ENCODE measurements around the gene COL11A2.

DNA sequence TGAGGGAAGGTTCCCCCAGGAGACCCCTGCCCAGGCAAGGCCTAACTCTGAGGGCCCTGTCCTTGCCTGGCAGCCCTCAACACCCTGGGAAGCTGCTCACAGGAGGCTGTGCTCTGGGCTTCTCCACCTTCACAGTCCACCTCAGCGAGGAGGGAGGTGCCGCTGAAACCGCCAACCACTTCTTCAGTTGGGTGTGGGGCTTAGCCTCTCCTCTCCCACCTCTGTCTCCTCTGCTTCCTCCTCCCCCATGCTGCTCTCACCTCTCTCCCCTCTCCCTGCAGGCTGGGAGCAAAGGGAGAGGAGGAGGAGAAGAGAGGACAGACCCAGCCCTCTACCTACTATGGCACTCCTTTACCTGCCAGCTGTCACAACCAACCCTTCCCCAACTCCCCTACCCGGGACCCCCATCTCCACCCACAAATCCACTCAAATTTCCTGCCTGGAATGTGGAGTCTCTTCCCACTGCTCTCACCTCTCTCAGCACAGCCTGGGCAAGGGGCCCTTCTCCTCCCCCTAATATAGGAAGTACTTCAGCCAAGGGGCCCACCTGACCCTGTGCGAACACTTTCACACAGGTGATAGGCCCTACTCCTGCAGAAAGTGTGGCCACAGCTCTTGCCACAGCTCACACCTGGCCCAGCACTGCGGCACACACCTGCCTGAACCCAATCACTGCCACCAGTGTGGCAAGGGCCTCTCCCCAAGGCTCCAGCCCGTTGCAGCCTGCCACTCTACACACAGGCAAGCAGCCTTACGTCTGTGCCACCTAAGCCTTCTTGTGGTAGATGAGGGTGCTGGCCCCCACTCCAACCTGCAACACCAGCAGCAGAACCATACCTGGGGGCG, 23.2 kb upstream of the COL11A2 start:
- TF ChIP-seq, protein P1, sequence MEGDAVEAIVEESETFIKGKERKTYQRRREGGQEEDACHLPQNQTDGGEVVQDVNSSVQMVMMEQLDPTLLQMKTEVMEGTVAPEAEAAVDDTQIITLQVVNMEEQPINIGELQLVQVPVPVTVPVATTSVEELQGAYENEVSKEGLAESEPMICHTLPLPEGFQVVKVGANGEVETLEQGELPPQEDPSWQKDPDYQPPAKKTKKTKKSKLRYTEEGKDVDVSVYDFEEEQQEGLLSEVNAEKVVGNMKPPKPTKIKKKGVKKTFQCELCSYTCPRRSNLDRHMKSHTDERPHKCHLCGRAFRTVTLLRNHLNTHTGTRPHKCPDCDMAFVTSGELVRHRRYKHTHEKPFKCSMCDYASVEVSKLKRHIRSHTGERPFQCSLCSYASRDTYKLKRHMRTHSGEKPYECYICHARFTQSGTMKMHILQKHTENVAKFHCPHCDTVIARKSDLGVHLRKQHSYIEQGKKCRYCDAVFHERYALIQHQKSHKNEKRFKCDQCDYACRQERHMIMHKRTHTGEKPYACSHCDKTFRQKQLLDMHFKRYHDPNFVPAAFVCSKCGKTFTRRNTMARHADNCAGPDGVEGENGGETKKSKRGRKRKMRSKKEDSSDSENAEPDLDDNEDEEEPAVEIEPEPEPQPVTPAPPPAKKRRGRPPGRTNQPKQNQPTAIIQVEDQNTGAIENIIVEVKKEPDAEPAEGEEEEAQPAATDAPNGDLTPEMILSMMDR (IDR thresholded peaks at IDR 0.05; ENCODE audit: extremely low read depth in 1 of 2, insufficient read depth in 1 of 2, low read depth in 1 of 2, low read length in 2 of 2): no peak
- no peak for TF ChIP-seq POLR2AphosphoS5 (IDR thresholded peaks at IDR 0.05; ENCODE audit: insufficient read depth, low read depth, low read length)
- TF ChIP-seq EZH2 (IDR thresholded peaks at IDR 0.05; ENCODE audit: borderline replicate concordance, low read depth, low read length, severe bottlenecking): no peak
- no peak for TF ChIP-seq MYC (IDR thresholded peaks at IDR 0.05; ENCODE audit: low read depth, low read length)
- no peak for TF ChIP-seq POLR2A (IDR thresholded peaks at IDR 0.05; ENCODE audit: low read depth, low read length)
- TF ChIP-seq, protein P2, sequence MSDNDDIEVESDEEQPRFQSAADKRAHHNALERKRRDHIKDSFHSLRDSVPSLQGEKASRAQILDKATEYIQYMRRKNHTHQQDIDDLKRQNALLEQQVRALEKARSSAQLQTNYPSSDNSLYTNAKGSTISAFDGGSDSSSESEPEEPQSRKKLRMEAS (IDR thresholded peaks at IDR 0.05; ENCODE audit: insufficient read depth, insufficient read length): no peak
- no peak for TF ChIP-seq JUN (IDR thresholded peaks at IDR 0.05; ENCODE audit: borderline replicate concordance, insufficient read depth, insufficient read length, low read depth)
- no peak for TF ChIP-seq GATA2 (IDR thresholded peaks at IDR 0.05; ENCODE audit: insufficient read depth, insufficient read length, low read depth, low read length)

Data from endothelial cell of umbilical vein (primary cell).